ENCODE measurements around the gene CLEC4M. TPM values are rescaled to one million over a fixed set of nuclear protein-coding genes. Genes with fewer than 3 reads are reported as not detected.

Gene CLEC4M, protein sequence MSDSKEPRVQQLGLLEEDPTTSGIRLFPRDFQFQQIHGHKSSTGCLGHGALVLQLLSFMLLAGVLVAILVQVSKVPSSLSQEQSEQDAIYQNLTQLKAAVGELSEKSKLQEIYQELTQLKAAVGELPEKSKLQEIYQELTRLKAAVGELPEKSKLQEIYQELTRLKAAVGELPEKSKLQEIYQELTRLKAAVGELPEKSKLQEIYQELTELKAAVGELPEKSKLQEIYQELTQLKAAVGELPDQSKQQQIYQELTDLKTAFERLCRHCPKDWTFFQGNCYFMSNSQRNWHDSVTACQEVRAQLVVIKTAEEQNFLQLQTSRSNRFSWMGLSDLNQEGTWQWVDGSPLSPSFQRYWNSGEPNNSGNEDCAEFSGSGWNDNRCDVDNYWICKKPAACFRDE
- not detected in 2 replicates for total RNA-seq (2021)
- long read RNA-seq = 0 reads

GRCh38 chr19:7762719-7763293 lies at the start of gene CLEC4M:
CLEC4M (plus strand) TSS chr19:7763243; CDS start chr19:7763267, 24 bp downstream.
- Histone ChIP-seq H3K4me1 (ENCODE audit: insufficient read depth, low read length) (no peaks in the 10 kb centered on the region), H4K8ac (replicated peaks; ENCODE audit: insufficient read length, low read depth, low read length) (no peak within 1 kb of the TSS), H2AK5ac (ENCODE audit: insufficient read length, low read length) (no peak within 1 kb of the TSS), H3K9me3 (ENCODE audit: control insufficient read depth, low read depth, low read length) (peaks cover 10% of the 10 kb centered on the region), H3K23me2 (ENCODE audit: insufficient read length, low read depth, low read length, poor library complexity, severe bottlenecking) (no peaks in the 10 kb centered on the region), H2BK12ac (ENCODE audit: insufficient read length, low read depth, low read length) (no peak within 1 kb of the TSS), H3K79me1 (ENCODE audit: insufficient read depth, low read depth, low read length, poor library complexity, severe bottlenecking) (no peaks in the 10 kb centered on the region), H2AFZ (ENCODE audit: low read length) (no peak within 1 kb of the TSS), H4K5ac (ENCODE audit: insufficient read length, low read depth, low read length) (no peak within 1 kb of the TSS), H2BK15ac (ENCODE audit: low read depth, low read length) (no peak within 1 kb of the TSS), H3T11ph (ENCODE audit: low read length) (no peak within 1 kb of the TSS), H4K91ac (ENCODE audit: insufficient read length, low read depth, low read length) (no peak within 1 kb of the TSS), H3K4ac (ENCODE audit: low read depth, low read length) (no peak within 1 kb of the TSS), H3K4me2 (ENCODE audit: insufficient read depth, insufficient read length, low read length) (no peak within 1 kb of the TSS), H3K27me3 (ENCODE audit: insufficient read depth, low read length) (no peaks in the 10 kb centered on the region), H3K9ac (ENCODE audit: extremely low read depth, insufficient read length, low read length) (no peak within 1 kb of the TSS), H3K23ac (ENCODE audit: insufficient read length, low read depth, low read length) (no peak within 1 kb of the TSS), H3K18ac (ENCODE audit: insufficient read length, low read depth, low read length) (no peak within 1 kb of the TSS), H3K79me2 (ENCODE audit: insufficient read depth, low read length) (no peaks in the 10 kb centered on the region), H3K14ac (ENCODE audit: insufficient read depth, low read length) (no peak within 1 kb of the TSS), H3K27ac (ENCODE audit: insufficient read length, low read depth, low read length) (no peak within 1 kb of the TSS), H4K20me1 (ENCODE audit: control insufficient read depth, insufficient read depth, insufficient read length) (no peaks in the 10 kb centered on the region), H3K56ac (ENCODE audit: insufficient read length, low read depth, low read length) (no peak within 1 kb of the TSS), H2BK120ac (ENCODE audit: low read depth, low read length, poor library complexity, severe bottlenecking) (no peak within 1 kb of the TSS), H2BK5ac (ENCODE audit: insufficient read length, low read length) (no peak within 1 kb of the TSS), H2BK20ac (ENCODE audit: low read depth, low read length, poor library complexity, severe bottlenecking) (no peak within 1 kb of the TSS)
- DNase-seq = no peak
- H3K4me1 Mint-ChIP-seq = peaks cover 6 to 12% of the 10 kb centered on the region in 2 experiments
- peaks cover 29 to 37% of the 10 kb centered on the region in 2 experiments for H3K9me3 Mint-ChIP-seq
- no peak for TF ChIP-seq CTCF (conservative IDR thresholded peaks at IDR 0.05)
- H3K27me3 Mint-ChIP-seq (ENCODE audit: low read depth) = peaks cover 35% of the 10 kb centered on the region
- peaks cover 4 to 22% (median 4%) of the 10 kb centered on the region in 3 experiments; a peak in 6 of 7 replicates for H3K36me3 Mint-ChIP-seq (ENCODE audit: insufficient read depth in 1 of 3, low read depth in 3 of 3)
- WGBS (ENCODE audit: extremely low coverage, insufficient read length, low lambda C conversion rate) = no CpG with 5 or more reads among the region's 8 CpGs
- H3K27ac Mint-ChIP-seq = peak within 1 kb of the TSS in 1 of 3 experiments; percentile 63; a peak in 3 of 7 replicates
- no peak within 1 kb of the TSS for H3K4me3 Mint-ChIP-seq

All from H9 (cell line).